Dermis blood vessel endothelial cell (primary cell): ENCODE results near the gene KCND3. TPM values are rescaled to one million over a fixed set of nuclear protein-coding genes. Genes with fewer than 3 reads are reported as not detected.
A peak's percentile ranks its signal among the peaks of the same experiment; 100 is the strongest.

Experiments
- DNase-seq: peaks from one replicate; pipeline ENCODE4 v3.0.0; 2010
- total RNA-seq: library from RNA; depleted of rRNA; stranded (reverse); fragments of >200 nt; gene quantifications from 2 replicates; pipeline ENCODE4 v1.2.3, GENCODE V29; 2014

The KCND3 gene
- total RNA-seq, 1 donor from 2014 or later, result 0.34 TPM

- DNase-seq, result no peak
These were observed 148.3 kb downstream of the KCND3 start for GRCh38 chr1:111841189-111841588.

- DNase-seq, result no peak
These were observed 152.1 kb downstream of the KCND3 start for GRCh38 chr1:111837393-111837792.

GRCh38 chr1:111836111-111836510 is 153.4 kb downstream of the KCND3 start:
- DNase-seq, result no peak

GRCh38 chr1:111835514-111835913 is 154.0 kb downstream of the KCND3 start:
- no peak for DNase-seq

- DNase-seq, result no peak
These were observed 154.5 kb downstream of the KCND3 start for GRCh38 chr1:111834956-111835355.

- peak; percentile 15 for DNase-seq
These were observed 156.1 kb downstream of the KCND3 start for GRCh38 chr1:111833334-111833733.

- DNase-seq, result no peak
These were observed 156.8 kb downstream of the KCND3 start for GRCh38 chr1:111832521-111833155.

- no peak for DNase-seq
These were observed 158.3 kb downstream of the KCND3 start for GRCh38 chr1:111831153-111831552.

GRCh38 chr1:111827946-111828345 is 161.5 kb downstream of the KCND3 start:
- no peak for DNase-seq

GRCh38 chr1:111826278-111826677 is 163.2 kb downstream of the KCND3 start:
- DNase-seq, result no peak

- no peak for DNase-seq
These were observed 164.3 kb downstream of the KCND3 start for GRCh38 chr1:111825217-111825616.

- DNase-seq, result no peak
These were observed 167.3 kb downstream of the KCND3 start for GRCh38 chr1:111822138-111822537.

GRCh38 chr1:111821121-111821745 is 168.2 kb downstream of the KCND3 start:
- no peak for DNase-seq

GRCh38 chr1:111819566-111820263 is 169.8 kb downstream of the KCND3 start:
- DNase-seq, result no peak

- DNase-seq, result no peak
These were observed 170.9 kb downstream of the KCND3 start for GRCh38 chr1:111818546-111818945.

- no peak for DNase-seq
These were observed 171.4 kb downstream of the KCND3 start for GRCh38 chr1:111818081-111818480.

GRCh38 chr1:111814642-111815041 is 174.8 kb downstream of the KCND3 start:
- DNase-seq, result no peak

- DNase-seq, result no peak
These were observed 175.2 kb downstream of the KCND3 start for GRCh38 chr1:111814305-111814628.

GRCh38 chr1:111813440-111814304 is 175.8 kb downstream of the KCND3 start:
- peak; percentile 3 for DNase-seq

GRCh38 chr1:111812306-111812705 is 177.2 kb downstream of the KCND3 start:
- DNase-seq, result no peak

GRCh38 chr1:111811891-111812290 is 177.6 kb downstream of the KCND3 start:
- DNase-seq, result no peak

- no peak for DNase-seq
These were observed 184.2 kb downstream of the KCND3 start for GRCh38 chr1:111805251-111805650.

GRCh38 chr1:111804776-111805175 is 184.7 kb downstream of the KCND3 start:
- DNase-seq, result no peak
